Measurements from ENCODE around the gene LMTK2. TPM values are rescaled to one million over a fixed set of nuclear protein-coding genes. Genes with fewer than 3 reads are reported as not detected.

Gene LMTK2
- total RNA-seq, 4 donors from 2014 or later: 22.5 to 31.7 (median 28.4) TPM

DNA sequence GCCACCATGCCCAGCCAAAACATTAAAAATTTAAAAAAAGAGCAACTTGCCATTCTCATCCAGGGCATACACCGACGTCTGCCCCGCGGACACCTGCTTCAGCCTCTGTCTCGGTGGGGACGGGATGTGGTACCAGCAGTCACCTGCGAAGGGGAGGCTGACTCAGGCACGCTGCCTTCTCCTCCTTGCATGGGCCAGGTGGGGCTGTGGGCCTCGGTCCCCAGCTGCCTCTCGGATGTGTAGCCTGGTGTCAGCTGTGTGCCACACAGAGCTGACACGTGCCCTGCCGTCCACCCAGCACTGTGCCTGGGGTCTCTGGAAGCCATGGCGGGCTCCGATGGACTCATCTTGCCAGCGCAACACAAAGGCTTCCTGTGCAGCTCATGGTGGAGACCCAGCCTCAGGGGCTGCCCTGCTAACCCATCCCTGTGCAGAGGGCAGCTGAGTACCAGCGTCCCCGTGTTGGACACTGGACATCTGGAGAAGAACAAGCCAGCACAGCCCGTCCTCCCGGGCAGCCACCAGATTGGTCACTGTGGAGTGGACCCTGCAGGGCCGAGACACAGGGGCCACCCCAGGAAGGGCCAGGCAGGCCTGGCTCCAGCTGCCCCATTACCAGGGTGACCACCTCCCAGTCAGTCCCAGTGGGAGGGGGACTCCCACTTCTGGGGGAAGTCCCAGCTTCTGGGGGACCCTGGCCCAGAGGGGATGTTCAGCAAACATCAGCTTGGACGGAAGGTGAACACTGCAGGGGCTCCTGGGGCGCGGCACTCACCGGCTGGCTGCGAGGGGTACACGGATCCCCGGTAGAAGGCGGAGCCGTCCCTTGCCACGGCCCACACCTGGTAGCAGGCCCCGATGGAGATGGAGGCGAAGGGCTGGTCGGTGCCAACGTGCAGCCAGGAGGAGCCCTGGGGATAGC is 115.2 kb downstream of the LMTK2 start:
- 93% methylated on average over 14 of the region's 34 CpGs for WGBS
- Histone ChIP-seq H3K9me3 (no peaks in the 10 kb centered on the region), H3K4me1 (peaks cover 0 to 4% (median 0%) of the 10 kb centered on the region in 4 donors), H3K4me3 (no peak overlapping the region), H3K27me3 (no peaks in the 10 kb centered on the region), H3K27ac (replicated peaks in 1 of 4) (no peak overlapping the region), H3K36me3 (peaks cover 8 to 87% (median 79%) of the 10 kb centered on the region in 4 donors)
- intact Hi-C loops (cut with DNase I): no loop called here
- TF ChIP-seq POLR2AphosphoS5 (IDR thresholded peaks at IDR 0.05) (no peak), EP300 (IDR thresholded peaks at IDR 0.05) (no peak), POLR2A (IDR thresholded peaks at IDR 0.05; ENCODE audit: low read depth) (no peak)
- TF ChIP-seq, protein P1, sequence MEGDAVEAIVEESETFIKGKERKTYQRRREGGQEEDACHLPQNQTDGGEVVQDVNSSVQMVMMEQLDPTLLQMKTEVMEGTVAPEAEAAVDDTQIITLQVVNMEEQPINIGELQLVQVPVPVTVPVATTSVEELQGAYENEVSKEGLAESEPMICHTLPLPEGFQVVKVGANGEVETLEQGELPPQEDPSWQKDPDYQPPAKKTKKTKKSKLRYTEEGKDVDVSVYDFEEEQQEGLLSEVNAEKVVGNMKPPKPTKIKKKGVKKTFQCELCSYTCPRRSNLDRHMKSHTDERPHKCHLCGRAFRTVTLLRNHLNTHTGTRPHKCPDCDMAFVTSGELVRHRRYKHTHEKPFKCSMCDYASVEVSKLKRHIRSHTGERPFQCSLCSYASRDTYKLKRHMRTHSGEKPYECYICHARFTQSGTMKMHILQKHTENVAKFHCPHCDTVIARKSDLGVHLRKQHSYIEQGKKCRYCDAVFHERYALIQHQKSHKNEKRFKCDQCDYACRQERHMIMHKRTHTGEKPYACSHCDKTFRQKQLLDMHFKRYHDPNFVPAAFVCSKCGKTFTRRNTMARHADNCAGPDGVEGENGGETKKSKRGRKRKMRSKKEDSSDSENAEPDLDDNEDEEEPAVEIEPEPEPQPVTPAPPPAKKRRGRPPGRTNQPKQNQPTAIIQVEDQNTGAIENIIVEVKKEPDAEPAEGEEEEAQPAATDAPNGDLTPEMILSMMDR (IDR thresholded peaks at IDR 0.05): no peak
- DNase-seq (ENCODE audit: extremely low spot score): no peak

GRCh38 chr7:98222533-98223195 is 116.0 kb downstream of the LMTK2 start:
- H3K27me3 ChIP-seq: no peaks in the 10 kb centered on the region
- no peak overlapping the region for H3K27ac ChIP-seq (replicated peaks in 1 of 4)
- intact Hi-C loops (cut with DNase I): no loop called here
- no peaks in the 10 kb centered on the region for H3K9me3 ChIP-seq
- WGBS: 97% methylated on average over 16 of the region's 30 CpGs
- H3K4me1 ChIP-seq: peaks cover 0 to 3% (median 0%) of the 10 kb centered on the region in 4 donors
- peaks cover 8 to 86% (median 78%) of the 10 kb centered on the region in 4 donors for H3K36me3 ChIP-seq
- TF ChIP-seq POLR2A (IDR thresholded peaks at IDR 0.05; ENCODE audit: low read depth) (no peak), POLR2AphosphoS5 (IDR thresholded peaks at IDR 0.05) (no peak), EP300 (IDR thresholded peaks at IDR 0.05) (no peak)
- TF ChIP-seq, protein P1 (IDR thresholded peaks at IDR 0.05): no peak
- no peak for DNase-seq (ENCODE audit: extremely low spot score)
- no peak overlapping the region for H3K4me3 ChIP-seq

- Histone ChIP-seq H3K36me3 (peaks cover 8 to 89% (median 79%) of the 10 kb centered on the region in 4 donors), H3K4me3 (no peak overlapping the region), H3K27ac (replicated peaks in 1 of 4) (no peak overlapping the region), H3K4me1 (no peaks in the 10 kb centered on the region), H3K9me3 (no peaks in the 10 kb centered on the region), H3K27me3 (no peaks in the 10 kb centered on the region)
- intact Hi-C loops (cut with DNase I): no loop called here
- no peak for DNase-seq (ENCODE audit: extremely low spot score)
- TF ChIP-seq, protein P1 (IDR thresholded peaks at IDR 0.05): no peak
- TF ChIP-seq EP300 (IDR thresholded peaks at IDR 0.05) (no peak), POLR2A (IDR thresholded peaks at IDR 0.05; ENCODE audit: low read depth) (no peak)
- WGBS: 91% methylated on average over 13 of the region's 15 CpGs
These were observed 116.8 kb downstream of the LMTK2 start for GRCh38 chr7:98223351-98223897.

GRCh38 chr7:98223898-98224700 is 117.4 kb downstream of the LMTK2 start:
- H3K9me3 ChIP-seq: no peaks in the 10 kb centered on the region
- DNase-seq (ENCODE audit: extremely low spot score): no peak
- intact Hi-C loops (cut with DNase I): no loop called here
- TF ChIP-seq EP300 (IDR thresholded peaks at IDR 0.05) (no peak), POLR2A (IDR thresholded peaks at IDR 0.05; ENCODE audit: low read depth) (no peak), POLR2AphosphoS5 (IDR thresholded peaks at IDR 0.05) (no peak)
- TF ChIP-seq, protein P1 (IDR thresholded peaks at IDR 0.05): no peak
- H3K27me3 ChIP-seq: no peaks in the 10 kb centered on the region
- H3K4me1 ChIP-seq: no peaks in the 10 kb centered on the region
- WGBS: 84% methylated on average over 7 of the region's 21 CpGs
- no peak overlapping the region for H3K27ac ChIP-seq (replicated peaks in 1 of 4)
- H3K4me3 ChIP-seq: no peak overlapping the region
- H3K36me3 ChIP-seq: peaks cover 8 to 95% (median 84%) of the 10 kb centered on the region in 4 donors
